ENCODE data around the gene TMEM170A.
"Not testable (repeated sequence)": the region's sequence is repeated elsewhere in the genome, so short reads cannot be mapped to it uniquely, and the experiment has no call there.

Gene TMEM170A

DNA sequence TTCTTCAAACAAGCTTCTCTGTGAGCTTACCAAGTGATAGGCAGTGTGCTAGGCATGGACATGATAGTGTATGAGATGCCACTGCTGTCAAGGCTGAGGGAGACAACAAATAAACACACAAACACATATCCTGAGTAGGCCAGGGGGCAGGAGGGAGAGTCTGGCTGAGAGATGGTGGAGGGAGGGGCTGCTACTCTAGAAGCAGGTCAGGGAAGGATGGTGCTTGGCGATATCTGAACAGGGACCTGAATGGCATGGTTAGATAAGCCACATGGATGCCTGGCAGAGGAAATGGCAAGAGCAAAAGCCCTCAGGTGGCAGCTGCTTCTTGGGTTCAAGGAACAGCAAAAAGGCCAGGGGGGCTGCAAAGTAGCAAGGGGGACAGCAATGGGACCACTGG lies 39.3 kb upstream of the TMEM170A start:
- Histone ChIP-seq H3K9me3 (ENCODE audit: low read length) (no peaks in the 10 kb centered on the region), H3K79me2 (ENCODE audit: insufficient read depth, low read length) (no peaks in the 10 kb centered on the region), H3K27me3 (ENCODE audit: insufficient read depth, low read length) (0 out of 2 replicates have a peak, but pooled peaks cover 4% of the 10 kb centered on the region), H4K20me1 (ENCODE audit: insufficient read depth, low read length) (no peaks in the 10 kb centered on the region), H3K4me3 (ENCODE audit: low read depth, low read length, poor library complexity, severe bottlenecking) (no peak overlapping the region), H3K9ac (ENCODE audit: low read length) (no peak overlapping the region), H3K4me1 (ENCODE audit: insufficient read depth, low read length, severe bottlenecking) (no peaks in the 10 kb centered on the region), H3F3A (ENCODE audit: insufficient read depth, low read length) (no peaks in the 10 kb centered on the region), H3K9me2 (ENCODE audit: low read depth, low read length) (no peaks in the 10 kb centered on the region), H3K36me3 (ENCODE audit: insufficient read depth, low read length) (no peaks in the 10 kb centered on the region), H3K4me2 (ENCODE audit: low read length) (no peak overlapping the region), H2AFZ (ENCODE audit: low read length) (no peak overlapping the region), H3K27ac (ENCODE audit: low read depth, low read length, poor library complexity, severe bottlenecking) (no peak overlapping the region)
- TF ChIP-seq, protein P1, sequence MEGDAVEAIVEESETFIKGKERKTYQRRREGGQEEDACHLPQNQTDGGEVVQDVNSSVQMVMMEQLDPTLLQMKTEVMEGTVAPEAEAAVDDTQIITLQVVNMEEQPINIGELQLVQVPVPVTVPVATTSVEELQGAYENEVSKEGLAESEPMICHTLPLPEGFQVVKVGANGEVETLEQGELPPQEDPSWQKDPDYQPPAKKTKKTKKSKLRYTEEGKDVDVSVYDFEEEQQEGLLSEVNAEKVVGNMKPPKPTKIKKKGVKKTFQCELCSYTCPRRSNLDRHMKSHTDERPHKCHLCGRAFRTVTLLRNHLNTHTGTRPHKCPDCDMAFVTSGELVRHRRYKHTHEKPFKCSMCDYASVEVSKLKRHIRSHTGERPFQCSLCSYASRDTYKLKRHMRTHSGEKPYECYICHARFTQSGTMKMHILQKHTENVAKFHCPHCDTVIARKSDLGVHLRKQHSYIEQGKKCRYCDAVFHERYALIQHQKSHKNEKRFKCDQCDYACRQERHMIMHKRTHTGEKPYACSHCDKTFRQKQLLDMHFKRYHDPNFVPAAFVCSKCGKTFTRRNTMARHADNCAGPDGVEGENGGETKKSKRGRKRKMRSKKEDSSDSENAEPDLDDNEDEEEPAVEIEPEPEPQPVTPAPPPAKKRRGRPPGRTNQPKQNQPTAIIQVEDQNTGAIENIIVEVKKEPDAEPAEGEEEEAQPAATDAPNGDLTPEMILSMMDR (IDR thresholded peaks at IDR 0.05; ENCODE audit: low read length), result no peak
- no peak for TF ChIP-seq EZH2 (IDR thresholded peaks at IDR 0.05; ENCODE audit: borderline replicate concordance, low read length)

DNA sequence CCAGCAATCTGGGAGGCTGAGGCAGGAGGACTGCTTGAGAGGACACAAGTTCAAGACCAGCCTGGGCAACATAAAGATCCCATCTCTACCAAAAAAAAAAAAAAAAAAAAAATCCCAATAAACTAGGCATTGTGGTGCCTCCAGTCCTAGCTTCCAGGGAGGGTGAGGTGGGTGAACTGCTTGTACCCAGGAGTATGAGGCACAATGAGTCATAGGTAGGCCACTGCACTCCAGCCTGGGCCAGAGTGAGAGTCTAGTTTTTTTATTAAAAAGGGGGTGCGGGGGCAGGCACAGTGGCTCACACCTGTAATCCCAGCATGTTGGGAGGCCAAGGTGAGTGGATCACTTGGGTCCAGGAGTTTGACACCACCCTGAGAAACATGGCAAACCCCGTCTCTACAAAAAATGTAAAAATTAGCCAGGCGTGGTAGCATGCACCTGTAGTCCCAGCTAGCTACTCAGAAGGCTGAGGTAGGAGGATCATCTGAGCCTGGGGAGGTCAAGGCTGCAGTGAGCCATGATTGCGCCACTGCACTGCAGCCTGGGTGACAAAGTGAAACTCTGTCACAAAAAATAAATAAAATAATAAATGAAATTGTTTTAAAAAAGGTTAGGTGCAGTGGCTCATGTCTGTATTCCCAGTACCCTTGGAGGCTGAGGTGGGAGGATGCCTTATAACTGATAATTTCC lies 38.6 kb upstream of the TMEM170A start:
- no peaks in the 10 kb centered on the region for H4K20me1 ChIP-seq (ENCODE audit: insufficient read depth, low read length)
- H3K27me3 ChIP-seq (ENCODE audit: insufficient read depth, low read length), result 0 out of 2 replicates have a peak, but pooled peaks cover 4% of the 10 kb centered on the region
- H3K4me1 ChIP-seq (ENCODE audit: insufficient read depth, low read length, severe bottlenecking), result no peaks in the 10 kb centered on the region
- H3F3A ChIP-seq (ENCODE audit: insufficient read depth, low read length), result no peaks in the 10 kb centered on the region
- H2AFZ ChIP-seq (ENCODE audit: low read length), result no peak overlapping the region
- no peak for TF ChIP-seq EZH2 (IDR thresholded peaks at IDR 0.05; ENCODE audit: borderline replicate concordance, low read length)
- TF ChIP-seq, protein P1 (IDR thresholded peaks at IDR 0.05; ENCODE audit: low read length), result no peak
- H3K4me2 ChIP-seq (ENCODE audit: low read length), result no peak overlapping the region
- no peaks in the 10 kb centered on the region for H3K36me3 ChIP-seq (ENCODE audit: insufficient read depth, low read length)
- no peaks in the 10 kb centered on the region for H3K79me2 ChIP-seq (ENCODE audit: insufficient read depth, low read length)
- H3K9me2 ChIP-seq (ENCODE audit: low read depth, low read length), result no peaks in the 10 kb centered on the region
- H3K9me3 ChIP-seq (ENCODE audit: low read length), result no peaks in the 10 kb centered on the region
- H3K4me3 ChIP-seq (ENCODE audit: low read depth, low read length, poor library complexity, severe bottlenecking), result no peak overlapping the region
- H3K27ac ChIP-seq (ENCODE audit: low read depth, low read length, poor library complexity, severe bottlenecking), result no peak overlapping the region
- no peak overlapping the region for H3K9ac ChIP-seq (ENCODE audit: low read length)

DNA sequence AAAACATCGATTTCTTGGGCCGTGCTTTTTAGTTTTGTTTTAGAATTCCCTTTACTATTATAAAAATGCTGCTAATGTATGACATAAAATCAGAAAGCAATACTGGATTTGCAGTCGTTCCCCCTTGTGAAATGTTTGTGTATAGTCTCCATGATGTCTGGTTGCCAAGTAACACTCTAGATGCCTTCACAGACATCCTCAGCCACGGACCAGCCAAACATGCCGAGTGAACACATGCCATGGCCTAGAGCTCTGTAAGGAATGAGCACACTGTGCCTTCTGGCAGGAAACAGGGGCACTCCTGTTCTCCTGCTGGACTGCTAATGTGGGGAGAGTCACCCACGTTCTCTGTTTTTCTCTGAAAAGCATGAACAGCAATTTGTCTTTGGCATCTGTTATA lies 37.3 kb upstream of the TMEM170A start:
- H3K9me2 ChIP-seq (ENCODE audit: low read depth, low read length); H3K9me3 ChIP-seq (ENCODE audit: low read length); H3K36me3 ChIP-seq (ENCODE audit: insufficient read depth, low read length); H3F3A ChIP-seq (ENCODE audit: insufficient read depth, low read length); H3K27ac ChIP-seq (ENCODE audit: low read depth, low read length, poor library complexity, severe bottlenecking); H3K79me2 ChIP-seq (ENCODE audit: insufficient read depth, low read length); H3K9ac ChIP-seq (ENCODE audit: low read length); H3K4me1 ChIP-seq (ENCODE audit: insufficient read depth, low read length, severe bottlenecking); H2AFZ ChIP-seq (ENCODE audit: low read length); H3K4me2 ChIP-seq (ENCODE audit: low read length); H3K4me3 ChIP-seq (ENCODE audit: low read depth, low read length, poor library complexity, severe bottlenecking); H3K27me3 ChIP-seq (ENCODE audit: insufficient read depth, low read length); H4K20me1 ChIP-seq (ENCODE audit: insufficient read depth, low read length): not testable (repeated sequence)

DNA sequence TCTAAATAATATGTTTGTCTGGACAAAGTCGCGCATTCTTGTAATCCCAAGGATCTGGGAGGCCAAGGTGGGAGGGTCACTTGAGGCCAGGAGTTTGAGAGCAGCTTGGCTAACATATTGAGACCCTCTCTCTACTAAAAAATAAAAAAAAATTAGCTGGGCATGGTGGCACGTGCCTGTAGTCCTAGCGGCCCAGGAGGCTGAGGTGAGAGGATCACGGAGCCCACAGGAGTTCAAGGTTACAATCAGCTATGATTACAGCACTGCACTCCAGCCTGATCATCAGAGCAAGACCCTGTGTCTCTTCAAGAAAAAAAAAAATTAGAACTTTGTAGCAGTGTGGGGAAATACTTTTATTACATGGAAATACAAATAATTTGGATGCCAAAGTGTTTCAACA lies 36.9 kb upstream of the TMEM170A start:
- no peak for TF ChIP-seq EZH2 (IDR thresholded peaks at IDR 0.05; ENCODE audit: borderline replicate concordance, low read length)
- TF ChIP-seq, protein P1 (IDR thresholded peaks at IDR 0.05; ENCODE audit: low read length), result no peak
- Histone ChIP-seq H3K4me2 (ENCODE audit: low read length) (no peak overlapping the region), H3F3A (ENCODE audit: insufficient read depth, low read length) (no peaks in the 10 kb centered on the region), H3K4me3 (ENCODE audit: low read depth, low read length, poor library complexity, severe bottlenecking) (no peak overlapping the region), H3K27me3 (ENCODE audit: insufficient read depth, low read length) (0 out of 2 replicates have a peak, but pooled peaks cover 4% of the 10 kb centered on the region), H3K36me3 (ENCODE audit: insufficient read depth, low read length) (no peaks in the 10 kb centered on the region), H3K9me2 (ENCODE audit: low read depth, low read length) (no peaks in the 10 kb centered on the region), H3K9me3 (ENCODE audit: low read length) (no peaks in the 10 kb centered on the region), H3K4me1 (ENCODE audit: insufficient read depth, low read length, severe bottlenecking) (no peaks in the 10 kb centered on the region), H3K27ac (ENCODE audit: low read depth, low read length, poor library complexity, severe bottlenecking) (no peak overlapping the region), H3K9ac (ENCODE audit: low read length) (no peak overlapping the region), H3K79me2 (ENCODE audit: insufficient read depth, low read length) (no peaks in the 10 kb centered on the region), H4K20me1 (ENCODE audit: insufficient read depth, low read length) (no peaks in the 10 kb centered on the region), H2AFZ (ENCODE audit: low read length) (no peak overlapping the region)

DNA sequence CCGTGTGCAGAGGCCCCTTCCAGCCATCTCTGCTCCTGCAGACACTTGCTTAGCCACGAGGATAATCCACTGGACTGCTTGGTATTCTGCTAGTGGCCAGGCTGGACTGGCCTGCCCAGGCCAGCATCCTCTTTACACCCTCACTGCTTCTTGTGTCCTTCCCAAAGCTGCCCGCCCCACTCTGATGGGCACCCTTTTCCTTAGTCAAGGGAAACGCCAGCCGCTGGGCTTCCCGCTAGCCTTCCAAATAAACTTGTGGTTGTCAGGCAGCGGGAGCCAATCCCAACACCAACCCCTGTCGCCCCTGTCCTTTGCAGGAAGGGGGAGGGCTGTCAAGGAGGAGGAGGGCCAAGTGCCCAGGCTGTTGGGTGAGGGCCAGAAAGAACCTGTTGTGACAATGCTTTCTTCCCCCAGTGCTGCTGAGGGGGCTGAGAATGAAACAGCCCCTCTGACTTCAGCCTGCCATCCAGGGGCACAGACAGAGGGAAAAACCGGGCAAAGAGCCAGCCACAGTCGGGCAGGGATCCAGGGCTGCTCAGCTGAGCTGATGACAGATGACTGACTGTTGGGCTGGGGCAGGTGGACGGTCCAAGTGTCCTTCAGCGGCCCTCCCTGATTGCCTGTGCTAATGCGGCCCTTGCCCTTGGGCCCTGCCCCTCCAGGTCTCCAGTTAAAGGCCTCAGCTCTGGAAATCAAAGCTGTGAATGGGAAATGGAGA lies 34.3 kb upstream of the TMEM170A start:
- not testable (repeated sequence) for H3K4me1 ChIP-seq (ENCODE audit: insufficient read depth, low read length, severe bottlenecking); H3K4me3 ChIP-seq (ENCODE audit: low read depth, low read length, poor library complexity, severe bottlenecking); H3F3A ChIP-seq (ENCODE audit: insufficient read depth, low read length); H3K27me3 ChIP-seq (ENCODE audit: insufficient read depth, low read length); H3K79me2 ChIP-seq (ENCODE audit: insufficient read depth, low read length); H3K36me3 ChIP-seq (ENCODE audit: insufficient read depth, low read length); H2AFZ ChIP-seq (ENCODE audit: low read length); H3K9me2 ChIP-seq (ENCODE audit: low read depth, low read length); H3K9ac ChIP-seq (ENCODE audit: low read length); H4K20me1 ChIP-seq (ENCODE audit: insufficient read depth, low read length); H3K9me3 ChIP-seq (ENCODE audit: low read length); H3K4me2 ChIP-seq (ENCODE audit: low read length); H3K27ac ChIP-seq (ENCODE audit: low read depth, low read length, poor library complexity, severe bottlenecking)

Data from OCI-LY1 (cell line).